GM12878 (cell line): ENCODE results near the gene GPSM1. TPM values are rescaled to one million over a fixed set of nuclear protein-coding genes. Genes with fewer than 3 reads are reported as not detected.

ENCODE experiments used
- ATAC-seq: fragments of 200-7000 bp; cut with Tn5 transposase; 3 replicates; pipeline ENCODE4 v1.9.1; 2020; ENCODE audit warnings: mild to moderate bottlenecking, moderate library complexity
- BruUV-seq: library from RNA; stranded (reverse); fragments of 400-500 nt; replicated peaks from 2 replicates; lab custom pipeline; 2021; lab: Mats Ljungman, UMichigan
- CTCF ChIA-PET: fragments of 300-600 bp; sonication (Branson Sonifier 250); formaldehyde crosslinking; extraction: SDS; loops from one replicate; lab custom pipeline; 2021; ENCODE audit warnings: inconsistent platforms; lab: Yijun Ruan, JAX
- POLR2A ChIA-PET: fragments of 350-600 bp; formaldehyde crosslinking; extraction: SDS; loops from one replicate; lab custom pipeline; 2021; ENCODE audit warnings: inconsistent platforms; lab: Charles Lee
- RAD21 ChIA-PET: fragments of 300-600 bp; sonication (Branson Sonifier 250); formaldehyde crosslinking; loops from one replicate; lab custom pipeline; 2023; ENCODE audit warnings: antibody characterized with exemption; ENCODE audit not compliant: unreplicated experiment; lab: Charles Lee
- SMC1A ChIA-PET: fragments of 300-600 bp; sonication (Branson Sonifier 250); formaldehyde crosslinking; loops from one replicate; lab custom pipeline; 2023; ENCODE audit not compliant: unreplicated experiment, uncharacterized antibody; lab: Charles Lee
- DNase-seq: peaks from one replicate; pipeline ENCODE4 v3.0.0-alpha.2; 2011; ENCODE audit warnings: low read depth, low spot score
- FAIRE-seq: peaks from 3 replicates; lab custom pipeline; 2011; peaks lifted over from hg19 to GRCh38; lab: Jason Lieb, UNC
- H2AFZ ChIP-seq: 2 replicates; pipeline ENCODE4 v1.6.0; 2011; ENCODE audit warnings: low read depth, low read length, control low read depth; ENCODE audit not compliant: control insufficient read depth
- H3K27ac ChIP-seq: 2 replicates; pipeline ENCODE4 v1.5.1; 2011; ENCODE audit warnings: control low read depth; ENCODE audit not compliant: control insufficient read depth, insufficient read depth
- H3K27me3 ChIP-seq, 2 experiments: replicated peaks in 1 of 2; 2 replicates each; pipeline versions ENCODE4 v1.6.0 to v1.6.1; 2011; ENCODE audit warnings: low read length in 1 of 2; ENCODE audit not compliant: control insufficient read depth in 2 of 2, insufficient read depth in 2 of 2
- H3K36me3 ChIP-seq, 2 experiments: 2 replicates each; pipeline ENCODE4 v1.5.1; 2011; ENCODE audit warnings: low read length in 1 of 2; ENCODE audit not compliant: control insufficient read depth in 2 of 2, insufficient read depth in 2 of 2
- H3K4me1 ChIP-seq: 2 replicates; pipeline ENCODE4 v1.6.1; 2011; ENCODE audit warnings: mild to moderate bottlenecking, low read length, moderate library complexity, mixed read lengths; ENCODE audit not compliant: control insufficient read depth, insufficient read depth
- H3K4me2 ChIP-seq: 2 replicates; pipeline ENCODE4 v1.6.0; 2011; ENCODE audit warnings: control low read depth; ENCODE audit not compliant: control insufficient read depth, insufficient read depth
- H3K4me3 ChIP-seq: fragments of 200-600 bp; sonication (generic); 2 replicates; pipeline ENCODE4 v1.5.1; 2016
- H3K79me2 ChIP-seq: 2 replicates; pipeline ENCODE4 v1.6.0; 2011; ENCODE audit warnings: low read length; ENCODE audit not compliant: control insufficient read depth, insufficient read depth
- H3K9ac ChIP-seq: 2 replicates; pipeline ENCODE4 v1.8.0; 2011; ENCODE audit warnings: low read length, control low read depth, mixed read lengths; ENCODE audit not compliant: control insufficient read depth, insufficient read depth
- H3K9me3 ChIP-seq: replicated peaks from 3 replicates; pipeline ENCODE4 v1.5.1; 2011; ENCODE audit warnings: mild to moderate bottlenecking, low read length; ENCODE audit not compliant: control insufficient read depth, insufficient read depth
- H4K20me1 ChIP-seq: 2 replicates; pipeline ENCODE4 v1.6.0; 2011; ENCODE audit not compliant: control insufficient read depth, insufficient read depth
- CBX3 ChIP-seq: fragments of 200-600 bp; sonication (generic); IDR thresholded peaks from 2 replicates; pipeline ENCODE4 v1.6.1; 2016; ENCODE audit warnings: low read depth, borderline replicate concordance
- CHD4 ChIP-seq: fragments of 200-600 bp; sonication (generic); IDR thresholded peaks from 2 replicates; pipeline ENCODE4 v1.6.1; 2016; ENCODE audit warnings: mild to moderate bottlenecking
- WRNIP1 ChIP-seq: IDR thresholded peaks from 2 replicates; pipeline ENCODE4 v1.6.1; 2011; ENCODE audit warnings: low read depth, low read length, improper control_type of control experiment, borderline replicate concordance
- ZBED1 ChIP-seq: IDR thresholded peaks from 2 replicates; pipeline ENCODE4 v1.6.1; 2016; ENCODE audit warnings: borderline replicate concordance
- WGBS: methylation state at CpG from one replicate; pipeline ENCODE4 v1.1.6; 2016; ENCODE audit warnings: low lambda C conversion rate; ENCODE audit not compliant: insufficient replicate concordance, insufficient coverage; ENCODE audit errors: missing lambda C conversion rate; 5-methylcytosine and 5-hydroxymethylcytosine counted together
- in situ Hi-C: fragments of 300-500 bp; cut with MboI; formaldehyde crosslinking; loops from 9 replicates; pipeline ENCODE4 v1.14.3; 2018; ENCODE audit warnings: mixed read lengths
- intact Hi-C: fragments of 100-400 bp; cut with micrococcal nuclease; formaldehyde crosslinking; loops from one replicate; pipeline ENCODE4 v1.14.2; 2022; ENCODE audit not compliant: unreplicated experiment
- polyA plus RNA-seq, 11 experiments: library from polyadenylated mRNA; depleted of rRNA in 4 of 11; unstranded in 6 of 11; stranded (reverse) in 5 of 11; fragments of >200 nt; fragmentation: Nextera tagmentation in 4 of 11; fragmentation: Illumina TruSeq in 1 of 11; extraction: Ambion mirVana in 4 of 11; extraction: Trizol in 1 of 11; gene quantifications; 1 replicate in 1 of 11; 2 replicates in 10 of 11; pipeline versions ENCODE4 v1.2.1 to v1.2.3, GENCODE V29; 2011 to 2016; ENCODE audit warnings: inconsistent platforms in 2 of 11, missing spikeins in 2 of 11, low read depth in 1 of 11
- total RNA-seq, 4 experiments: library from RNA; depleted of rRNA in 3 of 4; stranded (reverse); fragments of >200 nt in 3 of 4; fragmentation: Illumina TruSeq in 1 of 4; extraction: Trizol in 1 of 4; gene quantifications; 2 replicates each; pipeline versions ENCODE4 v1.2.1 to v1.2.3, GENCODE V29; 2013 to 2021
- TF ChIP-seq, protein P1 (sequence below): IDR thresholded peaks from 2 replicates; pipeline ENCODE4 v1.6.1; 2012; ENCODE audit warnings: low read depth, low read length, improper control_type of control experiment
- TF ChIP-seq, protein P2 (sequence below), 3 experiments: IDR thresholded peaks in 2 of 3; conservative IDR thresholded peaks in 1 of 3; 2 replicates each; pipeline ENCODE4 v1.5.1; 2011; ENCODE audit warnings: low read depth in 3 of 3, low read length in 3 of 3, mild to moderate bottlenecking in 3 of 3, control low read depth in 2 of 3, moderate library complexity in 2 of 3, inconsistent platforms in 1 of 3, mixed read lengths in 1 of 3; ENCODE audit not compliant: control insufficient read depth in 2 of 3, insufficient read depth in 1 of 3; ENCODE audit errors: extremely low read depth in 1 of 3

GPSM1 gene
- total and polyA plus RNA-seq, 10 of the 15 experiments (the other 5 are each of a cell fraction or from before 2014, with no cell fraction given), result 0.04 to 0.10 (median 0.10) TPM; not detected in 7

DNA sequence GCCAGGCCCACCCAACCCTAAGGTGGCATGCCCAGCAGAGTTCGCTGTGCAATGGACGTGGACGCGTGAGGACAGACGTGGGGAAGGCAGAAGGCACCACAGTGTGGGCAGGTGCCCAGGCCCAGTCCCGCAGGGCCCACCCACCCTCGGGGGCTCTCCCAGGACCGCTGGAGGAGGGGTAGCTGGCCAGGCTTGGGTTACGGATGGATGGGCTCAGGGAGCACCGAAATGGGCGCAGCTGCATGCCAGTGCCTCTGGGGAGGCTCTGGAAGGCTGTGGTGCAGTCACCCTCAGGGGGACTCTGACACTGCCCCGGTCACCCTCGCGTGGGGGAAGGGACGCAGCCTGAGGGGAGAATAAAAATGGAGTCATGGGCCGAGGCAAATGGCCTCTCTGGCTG lies 9.6 kb upstream of the GPSM1 start:
- H2AFZ ChIP-seq, result no peak overlapping the region
- H3K36me3 ChIP-seq, result no peaks in the 10 kb centered on the region
- no peaks in the 10 kb centered on the region for H4K20me1 ChIP-seq
- BruUV-seq, result no TSS peak
- DNase-seq (no peak), FAIRE-seq (no peak), ATAC-seq (no peak)
- no peak for TF ChIP-seq ZBED1
- no peak for TF ChIP-seq WRNIP1
- TF ChIP-seq CBX3, result no peak
- no peak for TF ChIP-seq CHD4
- TF ChIP-seq, protein P1, sequence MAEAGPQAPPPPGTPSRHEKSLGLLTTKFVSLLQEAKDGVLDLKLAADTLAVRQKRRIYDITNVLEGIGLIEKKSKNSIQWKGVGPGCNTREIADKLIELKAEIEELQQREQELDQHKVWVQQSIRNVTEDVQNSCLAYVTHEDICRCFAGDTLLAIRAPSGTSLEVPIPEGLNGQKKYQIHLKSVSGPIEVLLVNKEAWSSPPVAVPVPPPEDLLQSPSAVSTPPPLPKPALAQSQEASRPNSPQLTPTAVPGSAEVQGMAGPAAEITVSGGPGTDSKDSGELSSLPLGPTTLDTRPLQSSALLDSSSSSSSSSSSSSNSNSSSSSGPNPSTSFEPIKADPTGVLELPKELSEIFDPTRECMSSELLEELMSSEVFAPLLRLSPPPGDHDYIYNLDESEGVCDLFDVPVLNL, result no peak
- TF ChIP-seq, protein P2, sequence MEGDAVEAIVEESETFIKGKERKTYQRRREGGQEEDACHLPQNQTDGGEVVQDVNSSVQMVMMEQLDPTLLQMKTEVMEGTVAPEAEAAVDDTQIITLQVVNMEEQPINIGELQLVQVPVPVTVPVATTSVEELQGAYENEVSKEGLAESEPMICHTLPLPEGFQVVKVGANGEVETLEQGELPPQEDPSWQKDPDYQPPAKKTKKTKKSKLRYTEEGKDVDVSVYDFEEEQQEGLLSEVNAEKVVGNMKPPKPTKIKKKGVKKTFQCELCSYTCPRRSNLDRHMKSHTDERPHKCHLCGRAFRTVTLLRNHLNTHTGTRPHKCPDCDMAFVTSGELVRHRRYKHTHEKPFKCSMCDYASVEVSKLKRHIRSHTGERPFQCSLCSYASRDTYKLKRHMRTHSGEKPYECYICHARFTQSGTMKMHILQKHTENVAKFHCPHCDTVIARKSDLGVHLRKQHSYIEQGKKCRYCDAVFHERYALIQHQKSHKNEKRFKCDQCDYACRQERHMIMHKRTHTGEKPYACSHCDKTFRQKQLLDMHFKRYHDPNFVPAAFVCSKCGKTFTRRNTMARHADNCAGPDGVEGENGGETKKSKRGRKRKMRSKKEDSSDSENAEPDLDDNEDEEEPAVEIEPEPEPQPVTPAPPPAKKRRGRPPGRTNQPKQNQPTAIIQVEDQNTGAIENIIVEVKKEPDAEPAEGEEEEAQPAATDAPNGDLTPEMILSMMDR (IDR thresholded peaks at IDR 0.05 in 2 of 3, conservative IDR thresholded peaks at IDR 0.05 in 1 of 3; ENCODE audit: control insufficient read depth in 2 of 3, extremely low read depth in 1 of 3, insufficient read depth in 1 of 3, low read depth in 3 of 3, low read length in 3 of 3), result no peak
- intact Hi-C loops, result no loop called here
- no peak overlapping the region for H3K4me3 ChIP-seq
- H3K4me1 ChIP-seq, result no peaks in the 10 kb centered on the region
- no peak overlapping the region for H3K27ac ChIP-seq
- H3K27me3 ChIP-seq, result peaks cover 2 to 7% of the 10 kb centered on the region in 2 experiments
- no peak overlapping the region for H3K4me2 ChIP-seq
- ChIA-PET POLR2A (no interaction called here), SMC1A (no interaction called here), CTCF (no interaction called here), RAD21 (no interaction called here)
- peaks cover 10% of the 10 kb centered on the region; the same call in 2 of the 3 replicates for H3K9me3 ChIP-seq
- no peaks in the 10 kb centered on the region for H3K79me2 ChIP-seq
- H3K9ac ChIP-seq, result no peak overlapping the region
- in situ Hi-C loops, result no loop called here
- 11% methylated on average over 16 of the region's 16 CpGs for WGBS
